ENCODE measurements around the gene CHRNE. TPM values are rescaled to one million over a fixed set of nuclear protein-coding genes. Genes with fewer than 3 reads are reported as not detected.

Gene CHRNE
- total and polyA plus RNA-seq, 2 of the 8 experiments (the other 6 are each of a cell fraction or from before 2014, with no cell fraction given): 0.15 to 0.33 TPM

GRCh38 chr17:4937553-4937952, 34.7 kb upstream of the CHRNE start:
- Histone ChIP-seq H2BK15ac (ENCODE audit: low read length) (no peak overlapping the region), H3K79me1 (ENCODE audit: low read depth, low read length) (peaks cover 9% of the 10 kb centered on the region), H3K4ac (replicated peaks; ENCODE audit: insufficient read length, low read depth, low read length) (no peak overlapping the region), H3K23me2 (ENCODE audit: low read depth, low read length) (peaks cover 15% of the 10 kb centered on the region; the same call in 1 of the 2 replicates), H3K56ac (replicated peaks; ENCODE audit: insufficient read length, low read depth, low read length) (no peak overlapping the region), H2BK20ac (ENCODE audit: low read length) (no peak overlapping the region), H4K5ac (ENCODE audit: insufficient read length, low read depth, low read length) (no peak overlapping the region), H4K8ac (ENCODE audit: extremely low read depth, insufficient read depth, low read length) (no peak overlapping the region; the same call in 1 of the 2 replicates), H3K4me1 (replicated peaks in 1 of 4; ENCODE audit: control insufficient read depth in 3 of 4, insufficient read depth in 4 of 4, low read length in 3 of 4) (peaks cover 0 to 11% (median 7%) of the 10 kb centered on the region in 4 experiments; a peak in 6 of 7 replicates), H3K14ac (ENCODE audit: insufficient read length) (no peak overlapping the region), H2AK5ac (ENCODE audit: low read depth, low read length) (no peak overlapping the region), H3K9me3 (ENCODE audit: insufficient read depth in 2 of 2, low read depth in 1 of 2, low read length in 1 of 2) (no peaks in the 10 kb centered on the region), H2BK120ac (replicated peaks; ENCODE audit: low read depth, low read length) (no peak overlapping the region), H2AFZ (ENCODE audit: low read length) (no peak overlapping the region), H3K4me3 (ENCODE audit: extremely low read depth in 1 of 4, insufficient read depth in 2 of 4, low read depth in 3 of 4, low read length in 4 of 4) (no peak overlapping the region), H3K18ac (ENCODE audit: extremely low read depth, low read length) (no peak overlapping the region), H2BK5ac (ENCODE audit: low read depth, low read length) (no peak overlapping the region), H3K9ac (replicated peaks in 1 of 4; ENCODE audit: extremely low read depth in 1 of 4, low read depth in 3 of 4, low read length in 3 of 4) (no peak overlapping the region), H2BK12ac (ENCODE audit: low read depth, low read length) (no peak overlapping the region), H4K91ac (replicated peaks; ENCODE audit: insufficient read length, low read length) (no peak overlapping the region), H3K27ac (ENCODE audit: low read depth, low read length) (no peak overlapping the region), H3K79me2 (ENCODE audit: control insufficient read depth in 1 of 2, insufficient read depth in 2 of 2, low read length in 2 of 2) (peaks cover 0 to 27% of the 10 kb centered on the region in 2 experiments; a peak in 3 of 4 replicates), H3K23ac (ENCODE audit: insufficient read length) (no peak overlapping the region), H3K27me3 (replicated peaks in 1 of 4; ENCODE audit: control insufficient read depth in 3 of 4, extremely low read depth in 1 of 4, insufficient read depth in 3 of 4, low read length in 3 of 4) (no peaks in the 10 kb centered on the region), H3K4me2 (ENCODE audit: insufficient read depth in 1 of 2, low read depth in 2 of 2, low read length in 2 of 2) (no peak overlapping the region), H4K20me1 (replicated peaks in 1 of 2; ENCODE audit: control insufficient read depth in 1 of 2, insufficient read depth in 2 of 2, low read length in 2 of 2) (peaks cover 0 to 4% of the 10 kb centered on the region in 2 experiments), H3K36me3 (ENCODE audit: control insufficient read depth in 2 of 4, insufficient read depth in 4 of 4, low read length in 3 of 4) (peaks cover 13 to 17% (median 15%) of the 10 kb centered on the region in 4 experiments)
- 92% methylated on average over 16 of the region's 16 CpGs; no CpG with 5 or more reads in 1 of the 2 experiments for WGBS, 2 experiments (ENCODE audit: extremely low coverage in 1 of 2, insufficient coverage in 1 of 2, insufficient read length in 1 of 2, insufficient replicate concordance in 2 of 2, low coverage in 1 of 2, low lambda C conversion rate in 2 of 2, missing lambda C conversion rate in 1 of 2)
- CTCF ChIA-PET (ENCODE audit: partially characterized antibody): interaction anchor here (0.8 to 5.9 kb wide), 3 partner anchors 28 to 60 kb away, joined by 3 to 26 read pairs (median 8); partner anchors contain the start of genes CHRNE and KIF1C
- FAIRE-seq (no peak), DNase-seq (ENCODE audit: low read depth in 1 of 2, low spot score in 2 of 2) (no peak)
- TF ChIP-seq RAD21 (IDR thresholded peaks at IDR 0.05 in 1 of 2, conservative IDR thresholded peaks at IDR 0.05 in 1 of 2; ENCODE audit: low read depth in 2 of 2, low read length in 2 of 2) (no peak), TAF7 (optimal IDR thresholded peaks at IDR 0.05; ENCODE audit: borderline replicate concordance, low read depth, low read length) (no peak), NRF1 (IDR thresholded peaks at IDR 0.05; ENCODE audit: low read depth, low read length) (no peak), SIRT6 (IDR thresholded peaks at IDR 0.05; ENCODE audit: low read length) (no peak)
- POLR2A ChIA-PET (ENCODE audit: partially characterized antibody): interaction anchor here (1.5 to 27.4 kb wide), 7 partner anchors 9 to 37 kb away, joined by 4 to 987 read pairs (median 38); partner anchors contain the start of genes C17orf107, CHRNE, ENO3 and GP1BA

All from H1 (cell line).